ENCODE results near the gene UTP15.

Gene UTP15

GRCh38 chr5:73625372-73625943 lies 59.9 kb downstream of the UTP15 start:
- TF ChIP-seq CTCF (IDR thresholded peaks at IDR 0.05), result no peak
- TF ChIP-seq ZFX (IDR thresholded peaks at IDR 0.05; ENCODE audit: borderline replicate concordance), result no peak
- H3K27ac ChIP-seq, result peak overlapping the region; percentile 73

- TF ChIP-seq ZFX (IDR thresholded peaks at IDR 0.05; ENCODE audit: borderline replicate concordance) (no peak), CTCF (IDR thresholded peaks at IDR 0.05) (peak; percentile 13; the same call in 1 of the 2 replicates)
- H3K27ac ChIP-seq, result peak within 1 kb of the TSS; percentile 73
Observed at GRCh38 chr5:73625944-73626811, 60.6 kb downstream of the UTP15 start, which contains the start of gene ARHGEF28. TSS of gene ARHGEF28 (plus strand) at chr5:73626196. CDS start at chr5:73684852, 58,656 bp downstream.

- H3K27ac ChIP-seq, result peak overlapping the region; percentile 73; the same call in 1 of the 2 replicates
- no peak for TF ChIP-seq CTCF (IDR thresholded peaks at IDR 0.05)
- no peak for TF ChIP-seq ZFX (IDR thresholded peaks at IDR 0.05; ENCODE audit: borderline replicate concordance)
Observed at GRCh38 chr5:73626814-73627313, 61.3 kb downstream of the UTP15 start.

- H3K27ac ChIP-seq, result no peak overlapping the region
- TF ChIP-seq ZFX (IDR thresholded peaks at IDR 0.05; ENCODE audit: borderline replicate concordance) (no peak), CTCF (IDR thresholded peaks at IDR 0.05) (no peak)
Observed at GRCh38 chr5:73629456-73629855, 63.9 kb downstream of the UTP15 start.

- no peak overlapping the region for H3K27ac ChIP-seq
- TF ChIP-seq ZFX (IDR thresholded peaks at IDR 0.05; ENCODE audit: borderline replicate concordance) (no peak), CTCF (IDR thresholded peaks at IDR 0.05) (no peak)
Observed at GRCh38 chr5:73630765-73631164, 65.2 kb downstream of the UTP15 start.

- TF ChIP-seq ZFX (IDR thresholded peaks at IDR 0.05; ENCODE audit: borderline replicate concordance) (no peak), CTCF (IDR thresholded peaks at IDR 0.05) (no peak)
- H3K27ac ChIP-seq, result no peak overlapping the region
Observed at GRCh38 chr5:73631500-73631899, 66.0 kb downstream of the UTP15 start.

Measured in 22Rv1 (cell line).